Spleen (tissue), 11 donors: Measurements from ENCODE around the gene CPXM2. TPM values are rescaled to one million over a fixed set of nuclear protein-coding genes. Genes with fewer than 3 reads are reported as not detected.

Experiments used
- DNase-seq: peaks from one replicate; pipeline ENCODE4 v3.0.0-alpha.2; 2020
- H3K27ac ChIP-seq, 8 donors: fragments of 200-600 bp; sonication (generic) in 7 of 8; 1 replicate in 4 of 8; 2 replicates in 4 of 8; pipeline versions ENCODE4 v1.5.0 to v1.8.0; 2016 to 2021; ENCODE audit warnings: inconsistent platforms in 4 of 8, mild to moderate bottlenecking in 4 of 8, moderate library complexity in 1 of 8
- H3K27me3 ChIP-seq, 7 donors: fragments of 200-600 bp; sonication (generic) in 6 of 7; replicated peaks in 1 of 7; 1 replicate in 4 of 7; 2 replicates in 3 of 7; pipeline versions ENCODE4 v1.5.0 to v1.8.0; 2016 to 2021; ENCODE audit warnings: inconsistent platforms in 3 of 7, mild to moderate bottlenecking in 1 of 7
- H3K36me3 ChIP-seq, 6 donors: fragments of 200-600 bp; sonication (generic) in 5 of 6; 1 replicate in 4 of 6; 2 replicates in 2 of 6; pipeline versions ENCODE4 v1.5.0 to v1.8.0; 2016 to 2021; ENCODE audit warnings: inconsistent platforms in 2 of 6
- H3K4me1 ChIP-seq, 6 donors: fragments of 200-600 bp; sonication (generic) in 5 of 6; 1 replicate in 3 of 6; 2 replicates in 3 of 6; pipeline versions ENCODE4 v1.5.0 to v1.8.0; 2016 to 2021; ENCODE audit warnings: inconsistent platforms in 3 of 6
- H3K4me3 ChIP-seq, 8 donors: fragments of 200-600 bp; sonication (generic) in 7 of 8; 1 replicate in 4 of 8; 2 replicates in 4 of 8; pipeline versions ENCODE4 v1.5.0 to v1.8.0; 2016 to 2021; ENCODE audit warnings: inconsistent platforms in 4 of 8, mild to moderate bottlenecking in 4 of 8, moderate library complexity in 2 of 8
- H3K9me3 ChIP-seq, 8 donors: fragments of 200-600 bp; sonication (generic) in 7 of 8; 1 replicate in 4 of 8; 2 replicates in 4 of 8; pipeline versions ENCODE4 v1.5.0 to v1.8.0; 2016 to 2021; ENCODE audit warnings: inconsistent platforms in 4 of 8
- CTCF ChIP-seq, 11 experiments: fragments of 200-600 bp in 7 of 11; fragments of 450-650 bp in 4 of 11; sonication (generic) in 4 of 11; IDR thresholded peaks in 8 of 11; conservative IDR thresholded peaks in 3 of 11; 1 replicate in 7 of 11; 2 replicates in 4 of 11; pipeline versions ENCODE4 v1.4.0 to v1.8.0; 2016 to 2021; ENCODE audit warnings: antibody characterized with exemption in 11 of 11, inconsistent platforms in 4 of 11, mild to moderate bottlenecking in 1 of 11
- POLR2A ChIP-seq, 3 donors: fragments of 450-650 bp; IDR thresholded peaks; one replicate each; pipeline ENCODE4 v1.5.1; 2017; ENCODE audit warnings: antibody characterized with exemption in 3 of 3, mild to moderate bottlenecking in 1 of 3
- POLR2AphosphoS5 ChIP-seq, 3 donors: sonication (generic); formaldehyde crosslinking; IDR thresholded peaks; one replicate each; pipeline ENCODE4 v1.5.1; 2017; ENCODE audit warnings: antibody characterized with exemption in 3 of 3
- WGBS, 5 donors: extraction: QIAGEN DNeasy Blood & Tissue Kit in 3 of 5; methylation state at CpG; one replicate each; pipeline versions ENCODE4 v1.1.5 to v1.1.7; 2013 to 2018; 5-methylcytosine and 5-hydroxymethylcytosine counted together
- intact Hi-C: fragments of 100-400 bp; cut with DNase I; formaldehyde crosslinking; loops from one replicate; pipeline ENCODE4 v1.15.0; 2023; ENCODE audit warnings: low total_unique reads
- polyA plus RNA-seq, 3 donors: library from polyadenylated mRNA; stranded (reverse); fragments of 200-250 nt; gene quantifications; one replicate each; pipeline ENCODE4 v1.2.1, GENCODE V29; 2013
- total RNA-seq, 7 donors: library from RNA; depleted of rRNA in 3 of 7; stranded (reverse); fragments of >200 nt in 3 of 7; fragmentation: NEBNext Ultra II Directional in 4 of 7; extraction: Animal tissue kit (Norgen Biotek cat#: 25700) in 4 of 7; gene quantifications; one replicate each; pipeline versions ENCODE4 v1.1.0 to v1.2.1, GENCODE V29; 2016 to 2021
- donor health status: healthy with polysubstance abuse.
- donor health status: DM: no; HTN: no; CAD: no; lungs with moderate emphysema.
- donor health status: DM: no; HTN: no; CAD: no.
- donor health status: Bipolar disorder and iron deficiency.
- donor health status: healthy.
- donor health status: DM: no; HTN: no; CAD: no.
- donor health status: DM: yes; HTN: yes; CAD: no.

The CPXM2 gene
- total and polyA plus RNA-seq, 10 donors, result 3.7 to 38.2 (median 21.7) TPM

- intact Hi-C loops, result no loop called here
- 57 to 77% (median 70%) methylated on average over 5 of the region's 5 CpGs for WGBS, 5 donors
These were observed 43.7 kb downstream of the CPXM2 start for GRCh38 chr10:123847686-123848432.

GRCh38 chr10:123843835-123844234 is 47.8 kb downstream of the CPXM2 start:
- TF ChIP-seq CTCF (IDR thresholded peaks at IDR 0.05 in 8 of 11, conservative IDR thresholded peaks at IDR 0.05 in 3 of 11) (no peak), POLR2A (IDR thresholded peaks at IDR 0.05) (no peak), POLR2AphosphoS5 (IDR thresholded peaks at IDR 0.05) (no peak)
- intact Hi-C loops, result no loop called here
- Histone ChIP-seq H3K27me3 (peaks cover 0 to 7% (median 0%) of the 10 kb centered on the region in 7 donors), H3K4me1 (no peaks in the 10 kb centered on the region), H3K4me3 (no peak overlapping the region), H3K27ac (no peak overlapping the region), H3K9me3 (peaks cover 0 to 19% (median 6%) of the 10 kb centered on the region in 8 donors), H3K36me3 (no peaks in the 10 kb centered on the region)
- 88 to 94% (median 89%) methylated on average over 4 of the region's 4 CpGs for WGBS, 5 donors
- no peak for DNase-seq

More at GRCh38 chr10:123847686-123848432, 43.7 kb downstream of the CPXM2 start:
- Histone ChIP-seq H3K27ac (no peak overlapping the region), H3K9me3 (peaks cover 0 to 19% (median 6%) of the 10 kb centered on the region in 8 donors), H3K4me1 (no peaks in the 10 kb centered on the region), H3K36me3 (no peaks in the 10 kb centered on the region), H3K4me3 (no peak overlapping the region), H3K27me3 (peaks cover 0 to 19% (median 0%) of the 10 kb centered on the region in 7 donors)
- TF ChIP-seq CTCF (IDR thresholded peaks at IDR 0.05 in 8 of 11, conservative IDR thresholded peaks at IDR 0.05 in 3 of 11), result no peak
- no peak for TF ChIP-seq POLR2A (IDR thresholded peaks at IDR 0.05)
- TF ChIP-seq POLR2AphosphoS5 (IDR thresholded peaks at IDR 0.05), result no peak
- DNase-seq, result no peak

- Histone ChIP-seq H3K27me3 (peaks cover 0 to 7% (median 0%) of the 10 kb centered on the region in 7 donors), H3K4me1 (no peaks in the 10 kb centered on the region), H3K36me3 (no peaks in the 10 kb centered on the region), H3K4me3 (no peak overlapping the region), H3K27ac (no peak overlapping the region), H3K9me3 (peaks cover 0 to 19% (median 6%) of the 10 kb centered on the region in 8 donors)
- DNase-seq, result no peak
- TF ChIP-seq CTCF (IDR thresholded peaks at IDR 0.05 in 8 of 11, conservative IDR thresholded peaks at IDR 0.05 in 3 of 11), result no peak
- no peak for TF ChIP-seq POLR2A (IDR thresholded peaks at IDR 0.05)
- no peak for TF ChIP-seq POLR2AphosphoS5 (IDR thresholded peaks at IDR 0.05)
- intact Hi-C loops, result no loop called here
- WGBS, 5 donors, result 68 to 88% (median 80%) methylated on average over 9 of the region's 9 CpGs
These were observed 48.8 kb downstream of the CPXM2 start for GRCh38 chr10:123842692-123843385.

- peaks cover 0 to 3% (median 0%) of the 10 kb centered on the region in 7 donors for H3K27me3 ChIP-seq
- no peak for TF ChIP-seq POLR2A (IDR thresholded peaks at IDR 0.05)
- H3K9me3 ChIP-seq, result peaks cover 0 to 19% (median 6%) of the 10 kb centered on the region in 8 donors
- no peaks in the 10 kb centered on the region for H3K36me3 ChIP-seq
- H3K4me3 ChIP-seq, result no peak overlapping the region
- DNase-seq, result no peak
- no peaks in the 10 kb centered on the region for H3K4me1 ChIP-seq
- WGBS, 5 donors, result 71 to 86% (median 83%) methylated on average over 2 of the region's 2 CpGs
- no peak overlapping the region for H3K27ac ChIP-seq
- intact Hi-C loops, result no loop called here
These were observed 50.0 kb downstream of the CPXM2 start for GRCh38 chr10:123841560-123841959.
